SK-N-SH (cell line): ENCODE results near the gene RAD9B. TPM values are rescaled to one million over a fixed set of nuclear protein-coding genes. Genes with fewer than 3 reads are reported as not detected.

ENCODE experiments used
- CTCF ChIA-PET: fragments of 300-600, 350-600 bp; formaldehyde crosslinking; extraction: SDS; loops from one replicate; lab custom pipeline; 2021; lab: Yijun Ruan, JAX
- POLR2A ChIA-PET: fragments of 350-600 bp; sonication (Branson Sonifier 250); formaldehyde crosslinking; extraction: SDS; loops from one replicate; lab custom pipeline; 2020; ENCODE audit warnings: antibody characterized with exemption, inconsistent platforms; lab: Yijun Ruan, JAX
- DNase-seq: peaks from one replicate; pipeline ENCODE4 v3.0.0; 2012
- H2AFZ ChIP-seq: fragments of 200-600 bp; sonication (generic); 2 replicates; pipeline ENCODE4 v1.8.1; 2016; ENCODE audit warnings: antibody characterized with exemption, mild to moderate bottlenecking, low read depth
- H3F3A ChIP-seq: fragments of 200-600 bp; sonication (generic); replicated peaks from 2 replicates; pipeline ENCODE3; 2016; ENCODE audit warnings: antibody characterized with exemption, mild to moderate bottlenecking; ENCODE audit not compliant: insufficient read depth
- H3K27ac ChIP-seq, 2 experiments: fragments of 200-500 bp in 1 of 2; fragments of 200-600 bp in 1 of 2; sonication (Bioruptor generic) in 1 of 2; sonication (generic), shearing (Covaris generic) in 1 of 2; 2 replicates each; pipeline versions ENCODE4 v1.5.1 to v1.6.1; 2014 to 2016; ENCODE audit warnings: low read depth in 2 of 2, inconsistent platforms in 1 of 2, low read length in 1 of 2, mild to moderate bottlenecking in 1 of 2, mixed read lengths in 1 of 2
- H3K27me3 ChIP-seq: fragments of 200-600 bp; sonication (generic), shearing (Covaris generic); 2 replicates; pipeline ENCODE4 v1.6.1; 2016; ENCODE audit warnings: mixed run types; ENCODE audit not compliant: insufficient read depth
- H3K36me3 ChIP-seq, 2 experiments: fragments of 200-500 bp in 1 of 2; fragments of 200-600 bp in 1 of 2; sonication (Bioruptor generic) in 1 of 2; sonication (generic) in 1 of 2; replicated peaks in 1 of 2; 2 replicates each; pipeline versions ENCODE3 to v1.5.1; 2014 to 2016; ENCODE audit warnings: low read length in 1 of 2, mild to moderate bottlenecking in 1 of 2; ENCODE audit not compliant: insufficient read depth in 2 of 2, control insufficient read depth in 1 of 2
- H3K4me1 ChIP-seq, 2 experiments: fragments of 200-500 bp in 1 of 2; fragments of 200-600 bp in 1 of 2; sonication (Bioruptor generic) in 1 of 2; sonication (generic), shearing (Covaris generic) in 1 of 2; 2 replicates each; pipeline versions ENCODE4 v1.5.1 to v1.6.1; 2014 to 2016; ENCODE audit warnings: low read depth in 1 of 2, low read length in 1 of 2, mixed run types in 1 of 2; ENCODE audit not compliant: insufficient read depth in 2 of 2, control insufficient read depth in 1 of 2
- H3K4me2 ChIP-seq: fragments of 200-600 bp; sonication (generic), shearing (Covaris generic); 2 replicates; pipeline ENCODE4 v1.6.1; 2017; ENCODE audit warnings: mixed run types
- H3K4me3 ChIP-seq, 2 experiments: fragments of 200-500 bp in 1 of 2; fragments of 200-600 bp in 1 of 2; sonication (Bioruptor generic) in 1 of 2; sonication (generic), shearing (Covaris generic) in 1 of 2; 2 replicates each; pipeline versions ENCODE4 v1.5.1 to v1.8.1; 2014 to 2016; ENCODE audit warnings: low read depth in 2 of 2, inconsistent platforms in 1 of 2, low read length in 1 of 2, mild to moderate bottlenecking in 1 of 2, mixed read lengths in 1 of 2, moderate library complexity in 1 of 2
- H3K79me2 ChIP-seq: fragments of 200-600 bp; sonication (generic); 2 replicates; pipeline ENCODE4 v1.8.1; 2017; ENCODE audit warnings: mild to moderate bottlenecking; ENCODE audit not compliant: insufficient read depth
- H3K9ac ChIP-seq: fragments of 200-600 bp; sonication (generic); 2 replicates; pipeline ENCODE4 v1.6.1; 2017; ENCODE audit warnings: mixed run types
- H3K9me2 ChIP-seq: fragments of 200-600 bp; sonication (generic); 2 replicates; pipeline ENCODE4 v1.6.1; 2017; ENCODE audit warnings: mixed run types
- H3K9me3 ChIP-seq: fragments of 200-600 bp; sonication (generic); 2 replicates; pipeline ENCODE4 v1.6.1; 2017; ENCODE audit warnings: mixed run types, mild to moderate bottlenecking, moderate library complexity
- H4K20me1 ChIP-seq: fragments of 200-600 bp; sonication (generic); 2 replicates; pipeline ENCODE4 v1.6.1; 2017; ENCODE audit warnings: mild to moderate bottlenecking, mixed run types; ENCODE audit not compliant: insufficient read depth
- CHD2 ChIP-seq: fragments of 150-350 bp; IDR thresholded peaks from 2 replicates; pipeline ENCODE4 v1.6.1; 2018; ENCODE audit warnings: low read length; ENCODE audit not compliant: partially characterized antibody
- EP300 ChIP-seq, 2 experiments: IDR thresholded peaks; 2 replicates each; pipeline versions ENCODE4 v1.4.0 to v1.6.1; 2012; ENCODE audit warnings: borderline replicate concordance in 1 of 2, low read depth in 1 of 2, low read length in 1 of 2
- FOXJ3 ChIP-seq: sonication (generic); formaldehyde crosslinking; IDR thresholded peaks from 2 replicates; pipeline ENCODE4 v1.5.1; 2020; ENCODE audit warnings: mild to moderate bottlenecking, missing genetic modification reagents
- FOXM1 ChIP-seq: IDR thresholded peaks from 2 replicates; pipeline ENCODE4 v1.4.0; 2012; ENCODE audit warnings: low read depth, mild to moderate bottlenecking
- GABPA ChIP-seq: IDR thresholded peaks from 2 replicates; pipeline ENCODE4 v1.4.0; 2012; ENCODE audit warnings: low read depth, mild to moderate bottlenecking
- MEF2A ChIP-seq: IDR thresholded peaks from 2 replicates; pipeline ENCODE4 v1.4.0; 2012; ENCODE audit warnings: low read depth, borderline replicate concordance
- MXI1 ChIP-seq: IDR thresholded peaks from 2 replicates; pipeline ENCODE4 v1.6.1; 2012; ENCODE audit warnings: mild to moderate bottlenecking, low read depth, low read length, improper control_type of control experiment
- NRF1 ChIP-seq: IDR thresholded peaks from 2 replicates; pipeline ENCODE4 v1.6.1; 2012; ENCODE audit warnings: low read depth, mild to moderate bottlenecking, low read length
- RAD21 ChIP-seq: IDR thresholded peaks from 2 replicates; pipeline ENCODE4 v1.6.1; 2012; ENCODE audit warnings: mild to moderate bottlenecking, low read length
- RFX5 ChIP-seq: IDR thresholded peaks from 2 replicates; pipeline ENCODE4 v1.6.1; 2012; ENCODE audit warnings: mild to moderate bottlenecking, improper control_type of control experiment, low read length
- RXRA ChIP-seq: IDR thresholded peaks from 2 replicates; pipeline ENCODE4 v1.4.0; 2012; ENCODE audit warnings: low read depth, mild to moderate bottlenecking, borderline replicate concordance
- TAF1 ChIP-seq: IDR thresholded peaks from 2 replicates; pipeline ENCODE4 v1.6.1; 2012; ENCODE audit warnings: low read depth, mild to moderate bottlenecking, low read length, moderate library complexity, borderline replicate concordance
- TCF12 ChIP-seq: IDR thresholded peaks from 2 replicates; pipeline ENCODE4 v1.4.0; 2012
- USF2 ChIP-seq: fragments of 150-350 bp; IDR thresholded peaks from 2 replicates; pipeline ENCODE4 v1.6.1; 2017; ENCODE audit warnings: antibody characterized with exemption, low read length, low read depth, borderline replicate concordance
- ZBTB33 ChIP-seq: IDR thresholded peaks from 2 replicates; pipeline ENCODE4 v1.4.0; 2012; ENCODE audit warnings: low read depth, borderline replicate concordance
- WGBS: methylation state at CpG from one replicate; pipeline ENCODE4 v1.1.6; 2017; ENCODE audit warnings: low lambda C conversion rate; 5-methylcytosine and 5-hydroxymethylcytosine counted together
- polyA plus RNA-seq, 3 experiments: library from polyadenylated mRNA; depleted of rRNA; stranded (reverse); fragments of >200 nt; gene quantifications; 2 replicates each; pipeline ENCODE4 v1.2.3, GENCODE V29; 2012
- TF ChIP-seq, protein P1 (sequence below): IDR thresholded peaks from 2 replicates; pipeline ENCODE4 v1.4.0; 2012; ENCODE audit warnings: low read depth
- TF ChIP-seq, protein P2 (sequence below): IDR thresholded peaks from 2 replicates; pipeline ENCODE4 v1.4.0; 2012; ENCODE audit warnings: low read depth, borderline replicate concordance

The RAD9B gene
- polyA plus RNA-seq, 1 of the 3 experiments (the other 2 are of a cell fraction), result 0.20 TPM

GRCh38 chr12:110513842-110514241, 11.7 kb downstream of the RAD9B start:
- no peaks in the 10 kb centered on the region for H3K79me2 ChIP-seq
- H3K4me1 ChIP-seq, result no peaks in the 10 kb centered on the region
- no peaks in the 10 kb centered on the region for H4K20me1 ChIP-seq
- no peak overlapping the region for H3K9ac ChIP-seq
- no peak overlapping the region for H3K27ac ChIP-seq
- no peak for TF ChIP-seq RAD21
- TF ChIP-seq, all 33 proteins: peak for 0
- ChIA-PET POLR2A (no interaction called here), CTCF (interaction anchor here (0.6 to 4.3 kb wide), 8 partner anchors 38 to 374 kb away, joined by 3 to 55 read pairs (median 4); partner anchors contain the start of genes ARPC3, FAM216A and GPN3)
- Histone ChIP-seq H3K9me2 (no peaks in the 10 kb centered on the region), H3K9me3 (no peaks in the 10 kb centered on the region), H3K27me3 (no peaks in the 10 kb centered on the region), H3K4me2 (no peak overlapping the region), H3K4me3 (no peak overlapping the region), H3K36me3 (no peaks in the 10 kb centered on the region), H3F3A (no peaks in the 10 kb centered on the region), H2AFZ (no peak overlapping the region)
- DNase-seq, result no peak
- WGBS, result 78% methylated on average over 6 of the region's 6 CpGs

DNA sequence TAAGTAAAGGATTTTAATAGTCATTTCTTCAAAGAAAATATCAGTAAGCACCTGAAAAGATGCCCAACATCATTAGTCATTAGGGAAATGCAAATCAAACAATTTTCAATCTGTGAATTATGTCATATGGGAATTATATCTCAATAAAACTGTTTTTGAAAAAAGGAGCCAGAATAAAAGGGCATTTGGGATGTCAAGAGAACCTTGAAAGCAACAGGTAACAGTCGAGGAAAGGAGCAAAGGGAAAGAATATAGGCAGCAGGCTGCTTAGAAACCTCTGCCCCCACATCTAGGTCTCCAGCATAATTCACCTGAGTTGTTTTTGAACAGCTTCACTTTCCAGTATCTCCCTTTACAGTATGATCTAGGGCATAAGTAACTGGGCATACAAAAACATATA, 12.2 kb downstream of the RAD9B start:
- H3K27me3 ChIP-seq, result no peaks in the 10 kb centered on the region
- no peak for TF ChIP-seq GABPA
- no peak for TF ChIP-seq CHD2
- TF ChIP-seq NRF1, result no peak
- TF ChIP-seq RXRA, result no peak
- no peak for TF ChIP-seq MEF2A
- TF ChIP-seq ZBTB33, result no peak
- no peak for TF ChIP-seq FOXM1
- TF ChIP-seq, protein P1, sequence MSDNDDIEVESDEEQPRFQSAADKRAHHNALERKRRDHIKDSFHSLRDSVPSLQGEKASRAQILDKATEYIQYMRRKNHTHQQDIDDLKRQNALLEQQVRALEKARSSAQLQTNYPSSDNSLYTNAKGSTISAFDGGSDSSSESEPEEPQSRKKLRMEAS, result no peak
- TF ChIP-seq, protein P2, sequence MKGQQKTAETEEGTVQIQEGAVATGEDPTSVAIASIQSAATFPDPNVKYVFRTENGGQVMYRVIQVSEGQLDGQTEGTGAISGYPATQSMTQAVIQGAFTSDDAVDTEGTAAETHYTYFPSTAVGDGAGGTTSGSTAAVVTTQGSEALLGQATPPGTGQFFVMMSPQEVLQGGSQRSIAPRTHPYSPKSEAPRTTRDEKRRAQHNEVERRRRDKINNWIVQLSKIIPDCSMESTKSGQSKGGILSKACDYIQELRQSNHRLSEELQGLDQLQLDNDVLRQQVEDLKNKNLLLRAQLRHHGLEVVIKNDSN, result no peak
- no peak for TF ChIP-seq FOXJ3 (CRISPR knock-in tag)
- TF ChIP-seq EP300 (IDR thresholded peaks at IDR 0.05; ENCODE audit: borderline replicate concordance in 1 of 2, low read depth in 1 of 2, low read length in 1 of 2), result no peak
- TF ChIP-seq TAF1, result no peak
- no peak for TF ChIP-seq TCF12
- TF ChIP-seq RFX5, result no peak
- no peak for TF ChIP-seq MXI1
- TF ChIP-seq USF2, result no peak
- TF ChIP-seq, all 33 proteins: peak for 0
- Histone ChIP-seq H2AFZ (no peak overlapping the region), H3K9me2 (no peaks in the 10 kb centered on the region), H3K27ac (no peak overlapping the region), H3K4me2 (no peak overlapping the region), H3K36me3 (no peaks in the 10 kb centered on the region), H4K20me1 (no peaks in the 10 kb centered on the region), H3F3A (no peaks in the 10 kb centered on the region), H3K4me1 (no peaks in the 10 kb centered on the region), H3K9ac (no peak overlapping the region), H3K4me3 (no peak overlapping the region), H3K9me3 (no peaks in the 10 kb centered on the region), H3K79me2 (no peaks in the 10 kb centered on the region)
- no peak for DNase-seq
- ChIA-PET POLR2A (no interaction called here), CTCF (interaction anchor here (0.6 to 4.3 kb wide), 7 partner anchors 38 to 374 kb away, joined by 3 to 55 read pairs (median 4); partner anchors contain the start of genes ARPC3, FAM216A and GPN3)
- 58% methylated on average over 1 of the region's 1 CpG for WGBS
